ENCODE data around the gene PP2D1. TPM values are rescaled to one million over a fixed set of nuclear protein-coding genes. Genes with fewer than 3 reads are reported as not detected.
A peak's percentile ranks its signal among the peaks of the same experiment; 100 is the strongest.

The PP2D1 gene
- total and polyA plus RNA-seq, 9 of the 15 experiments (the other 6 are each of a cell fraction or from before 2014, with no cell fraction given), result 0.07 to 0.10 TPM; not detected in 7

DNA sequence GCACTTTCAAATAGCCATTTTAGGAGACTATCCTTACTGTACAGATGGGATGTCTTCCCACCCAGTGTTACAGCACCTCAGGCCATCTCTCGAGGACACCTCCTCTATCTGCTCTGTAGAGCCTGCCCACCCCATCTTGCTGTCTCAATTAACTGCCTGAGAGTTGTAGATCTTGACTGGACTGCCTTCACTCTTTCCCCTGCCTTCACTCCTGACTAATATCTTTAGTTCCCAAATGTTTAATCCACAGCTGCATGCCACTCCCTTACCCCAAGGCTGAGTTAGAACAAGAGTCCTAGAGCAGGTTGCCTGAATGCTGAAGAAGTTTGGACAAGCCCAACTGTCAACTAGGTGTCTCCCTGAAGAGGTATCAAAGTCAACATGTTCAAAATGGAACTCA lies 1.3 kb upstream of the PP2D1 start (continued):
- TF ChIP-seq, protein P1, sequence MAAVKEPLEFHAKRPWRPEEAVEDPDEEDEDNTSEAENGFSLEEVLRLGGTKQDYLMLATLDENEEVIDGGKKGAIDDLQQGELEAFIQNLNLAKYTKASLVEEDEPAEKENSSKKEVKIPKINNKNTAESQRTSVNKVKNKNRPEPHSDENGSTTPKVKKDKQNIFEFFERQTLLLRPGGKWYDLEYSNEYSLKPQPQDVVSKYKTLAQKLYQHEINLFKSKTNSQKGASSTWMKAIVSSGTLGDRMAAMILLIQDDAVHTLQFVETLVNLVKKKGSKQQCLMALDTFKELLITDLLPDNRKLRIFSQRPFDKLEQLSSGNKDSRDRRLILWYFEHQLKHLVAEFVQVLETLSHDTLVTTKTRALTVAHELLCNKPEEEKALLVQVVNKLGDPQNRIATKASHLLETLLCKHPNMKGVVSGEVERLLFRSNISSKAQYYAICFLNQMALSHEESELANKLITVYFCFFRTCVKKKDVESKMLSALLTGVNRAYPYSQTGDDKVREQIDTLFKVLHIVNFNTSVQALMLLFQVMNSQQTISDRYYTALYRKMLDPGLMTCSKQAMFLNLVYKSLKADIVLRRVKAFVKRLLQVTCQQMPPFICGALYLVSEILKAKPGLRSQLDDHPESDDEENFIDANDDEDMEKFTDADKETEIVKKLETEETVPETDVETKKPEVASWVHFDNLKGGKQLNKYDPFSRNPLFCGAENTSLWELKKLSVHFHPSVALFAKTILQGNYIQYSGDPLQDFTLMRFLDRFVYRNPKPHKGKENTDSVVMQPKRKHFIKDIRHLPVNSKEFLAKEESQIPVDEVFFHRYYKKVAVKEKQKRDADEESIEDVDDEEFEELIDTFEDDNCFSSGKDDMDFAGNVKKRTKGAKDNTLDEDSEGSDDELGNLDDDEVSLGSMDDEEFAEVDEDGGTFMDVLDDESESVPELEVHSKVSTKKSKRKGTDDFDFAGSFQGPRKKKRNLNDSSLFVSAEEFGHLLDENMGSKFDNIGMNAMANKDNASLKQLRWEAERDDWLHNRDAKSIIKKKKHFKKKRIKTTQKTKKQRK (IDR thresholded peaks at IDR 0.05; ENCODE audit: borderline replicate concordance, low read depth, low read length), result no peak
- TF ChIP-seq U2AF1 (optimal IDR thresholded peaks at IDR 0.05; ENCODE audit: low read depth, low read length), result no peak
- TF ChIP-seq HNRNPUL1 (IDR thresholded peaks at IDR 0.05; ENCODE audit: low read length), result no peak
- TF ChIP-seq, protein P2, sequence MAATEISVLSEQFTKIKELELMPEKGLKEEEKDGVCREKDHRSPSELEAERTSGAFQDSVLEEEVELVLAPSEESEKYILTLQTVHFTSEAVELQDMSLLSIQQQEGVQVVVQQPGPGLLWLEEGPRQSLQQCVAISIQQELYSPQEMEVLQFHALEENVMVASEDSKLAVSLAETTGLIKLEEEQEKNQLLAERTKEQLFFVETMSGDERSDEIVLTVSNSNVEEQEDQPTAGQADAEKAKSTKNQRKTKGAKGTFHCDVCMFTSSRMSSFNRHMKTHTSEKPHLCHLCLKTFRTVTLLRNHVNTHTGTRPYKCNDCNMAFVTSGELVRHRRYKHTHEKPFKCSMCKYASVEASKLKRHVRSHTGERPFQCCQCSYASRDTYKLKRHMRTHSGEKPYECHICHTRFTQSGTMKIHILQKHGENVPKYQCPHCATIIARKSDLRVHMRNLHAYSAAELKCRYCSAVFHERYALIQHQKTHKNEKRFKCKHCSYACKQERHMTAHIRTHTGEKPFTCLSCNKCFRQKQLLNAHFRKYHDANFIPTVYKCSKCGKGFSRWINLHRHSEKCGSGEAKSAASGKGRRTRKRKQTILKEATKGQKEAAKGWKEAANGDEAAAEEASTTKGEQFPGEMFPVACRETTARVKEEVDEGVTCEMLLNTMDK (IDR thresholded peaks at IDR 0.05; ENCODE audit: borderline replicate concordance, insufficient read depth, low read depth, low read length, poor library complexity, severe bottlenecking), result no peak
- no peak for TF ChIP-seq ZNF583 (CRISPR knock-in tag; IDR thresholded peaks at IDR 0.05)
- TF ChIP-seq, protein P3, sequence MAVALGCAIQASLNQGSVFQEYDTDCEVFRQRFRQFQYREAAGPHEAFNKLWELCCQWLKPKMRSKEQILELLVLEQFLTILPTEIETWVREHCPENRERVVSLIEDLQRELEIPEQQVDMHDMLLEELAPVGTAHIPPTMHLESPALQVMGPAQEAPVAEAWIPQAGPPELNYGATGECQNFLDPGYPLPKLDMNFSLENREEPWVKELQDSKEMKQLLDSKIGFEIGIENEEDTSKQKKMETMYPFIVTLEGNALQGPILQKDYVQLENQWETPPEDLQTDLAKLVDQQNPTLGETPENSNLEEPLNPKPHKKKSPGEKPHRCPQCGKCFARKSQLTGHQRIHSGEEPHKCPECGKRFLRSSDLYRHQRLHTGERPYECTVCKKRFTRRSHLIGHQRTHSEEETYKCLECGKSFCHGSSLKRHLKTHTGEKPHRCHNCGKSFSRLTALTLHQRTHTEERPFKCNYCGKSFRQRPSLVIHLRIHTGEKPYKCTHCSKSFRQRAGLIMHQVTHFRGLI (CRISPR knock-in tag; IDR thresholded peaks at IDR 0.05), result no peak
- no peak for TF ChIP-seq HCFC1 (IDR thresholded peaks at IDR 0.05; ENCODE audit: low read depth, low read length)
- no peak for TF ChIP-seq MIER1 (IDR thresholded peaks at IDR 0.05; ENCODE audit: low read depth)
- TF ChIP-seq ZNF232 (CRISPR knock-in tag; IDR thresholded peaks at IDR 0.05), result no peak
- TF ChIP-seq, protein P4, sequence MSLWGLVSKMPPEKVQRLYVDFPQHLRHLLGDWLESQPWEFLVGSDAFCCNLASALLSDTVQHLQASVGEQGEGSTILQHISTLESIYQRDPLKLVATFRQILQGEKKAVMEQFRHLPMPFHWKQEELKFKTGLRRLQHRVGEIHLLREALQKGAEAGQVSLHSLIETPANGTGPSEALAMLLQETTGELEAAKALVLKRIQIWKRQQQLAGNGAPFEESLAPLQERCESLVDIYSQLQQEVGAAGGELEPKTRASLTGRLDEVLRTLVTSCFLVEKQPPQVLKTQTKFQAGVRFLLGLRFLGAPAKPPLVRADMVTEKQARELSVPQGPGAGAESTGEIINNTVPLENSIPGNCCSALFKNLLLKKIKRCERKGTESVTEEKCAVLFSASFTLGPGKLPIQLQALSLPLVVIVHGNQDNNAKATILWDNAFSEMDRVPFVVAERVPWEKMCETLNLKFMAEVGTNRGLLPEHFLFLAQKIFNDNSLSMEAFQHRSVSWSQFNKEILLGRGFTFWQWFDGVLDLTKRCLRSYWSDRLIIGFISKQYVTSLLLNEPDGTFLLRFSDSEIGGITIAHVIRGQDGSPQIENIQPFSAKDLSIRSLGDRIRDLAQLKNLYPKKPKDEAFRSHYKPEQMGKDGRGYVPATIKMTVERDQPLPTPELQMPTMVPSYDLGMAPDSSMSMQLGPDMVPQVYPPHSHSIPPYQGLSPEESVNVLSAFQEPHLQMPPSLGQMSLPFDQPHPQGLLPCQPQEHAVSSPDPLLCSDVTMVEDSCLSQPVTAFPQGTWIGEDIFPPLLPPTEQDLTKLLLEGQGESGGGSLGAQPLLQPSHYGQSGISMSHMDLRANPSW (CRISPR knock-in tag; IDR thresholded peaks at IDR 0.05), result no peak
- TF ChIP-seq HDGF (IDR thresholded peaks at IDR 0.05), result peak; percentile 64; the same call in 1 of the 2 replicates
- TF ChIP-seq SP2 (IDR thresholded peaks at IDR 0.05; ENCODE audit: extremely low read depth, low read depth, low read length, poor library complexity, severe bottlenecking), result no peak
- peak; percentile 16; the same call in 1 of the 2 replicates for TF ChIP-seq TAL1 (IDR thresholded peaks at IDR 0.05)
- no peak for TF ChIP-seq CAMTA2 (CRISPR knock-in tag; conservative IDR thresholded peaks at IDR 0.05)
- 0 out of 2 replicates have a peak, but pooled peaks have one; percentile 34 for TF ChIP-seq MTA2 (IDR thresholded peaks at IDR 0.05; ENCODE audit: low read depth)
- peak; percentile 76 for TF ChIP-seq CBFA2T3 (IDR thresholded peaks at IDR 0.05)
- no peak for TF ChIP-seq CBX1 (IDR thresholded peaks at IDR 0.05; ENCODE audit: low read depth)
- TF ChIP-seq POLR2H (tag; IDR thresholded peaks at IDR 0.05; ENCODE audit: low read depth), result no peak
- TF ChIP-seq KDM4B (IDR thresholded peaks at IDR 0.05; ENCODE audit: borderline replicate concordance in 2 of 2, low read depth in 1 of 2), result no peak
- no peak for TF ChIP-seq ZNF217 (CRISPR knock-in tag; IDR thresholded peaks at IDR 0.05)

All from K562 (cell line).